Neuronal stem cell (in vitro differentiated cells): ENCODE data around the gene KCNAB2.

ENCODE experiments used
- DNase-seq: peaks from one replicate; pipeline ENCODE4 v3.0.0-alpha.2; 2013; ENCODE audit warnings: low spot score
- H2AFZ ChIP-seq: one replicate; pipeline ENCODE4 v1.6.1; 2013; ENCODE audit warnings: mild to moderate bottlenecking, low read length, inconsistent platforms
- H2AK5ac ChIP-seq: 2 replicates; pipeline ENCODE4 v1.6.1; 2013; ENCODE audit warnings: low read depth, mild to moderate bottlenecking, inconsistent platforms, low read length, moderate library complexity, mixed read lengths
- H2BK120ac ChIP-seq: 2 replicates; pipeline ENCODE4 v1.6.1; 2013; ENCODE audit warnings: low read depth, mild to moderate bottlenecking, inconsistent platforms, low read length, moderate library complexity, mixed read lengths
- H2BK12ac ChIP-seq: one replicate; pipeline ENCODE4 v1.6.1; 2013; ENCODE audit warnings: low read length, inconsistent platforms
- H2BK15ac ChIP-seq: 2 replicates; pipeline ENCODE4 v1.6.1; 2013; ENCODE audit warnings: mild to moderate bottlenecking, low read length, inconsistent platforms, mixed read lengths
- H2BK5ac ChIP-seq: one replicate; pipeline ENCODE4 v1.6.1; 2013; ENCODE audit warnings: inconsistent platforms, mild to moderate bottlenecking, low read length, moderate library complexity
- H3K14ac ChIP-seq: one replicate; pipeline ENCODE4 v1.6.1; 2013; ENCODE audit warnings: low read length, inconsistent platforms
- H3K18ac ChIP-seq: 2 replicates; pipeline ENCODE4 v1.6.1; 2013; ENCODE audit warnings: low read length, inconsistent platforms
- H3K23ac ChIP-seq: 2 replicates; pipeline ENCODE4 v1.6.1; 2013; ENCODE audit warnings: low read depth, mild to moderate bottlenecking, mixed read lengths, low read length, inconsistent platforms; ENCODE audit not compliant: poor library complexity
- H3K27ac ChIP-seq: replicated peaks from 3 replicates; pipeline ENCODE4 v1.5.1; 2013; ENCODE audit warnings: low read length, inconsistent platforms
- H3K27me3 ChIP-seq, 3 experiments: 2 replicates each; pipeline ENCODE4 v1.6.1; 2013; ENCODE audit warnings: low read length in 3 of 3, mild to moderate bottlenecking in 2 of 3, inconsistent platforms in 1 of 3, low read depth in 1 of 3, mixed read lengths in 1 of 3, moderate library complexity in 1 of 3; ENCODE audit not compliant: control insufficient read depth in 3 of 3, insufficient read depth in 3 of 3
- H3K36me3 ChIP-seq, 2 donors: replicated peaks in 1 of 2; 2 replicates each; pipeline ENCODE4 v1.6.1; 2013; ENCODE audit warnings: low read length in 2 of 2; ENCODE audit not compliant: control insufficient read depth in 2 of 2, insufficient read depth in 2 of 2
- H3K4ac ChIP-seq: 2 replicates; pipeline ENCODE4 v1.6.1; 2013; ENCODE audit warnings: inconsistent platforms, mild to moderate bottlenecking, low read length, moderate library complexity
- H3K4me1 ChIP-seq, 2 donors: 1 replicate in 1 of 2; 2 replicates in 1 of 2; pipeline ENCODE4 v1.6.1; 2013; ENCODE audit warnings: low read length in 2 of 2, low read depth in 1 of 2; ENCODE audit not compliant: control insufficient read depth in 2 of 2, insufficient read depth in 1 of 2
- H3K4me2 ChIP-seq: one replicate; pipeline ENCODE4 v1.6.1; 2013; ENCODE audit warnings: mild to moderate bottlenecking, low read length, inconsistent platforms; ENCODE audit not compliant: insufficient read depth, poor library complexity, severe bottlenecking
- H3K4me3 ChIP-seq, 2 donors: 2 replicates each; pipeline ENCODE4 v1.5.1; 2013; ENCODE audit warnings: low read length in 2 of 2, mild to moderate bottlenecking in 2 of 2, inconsistent platforms in 1 of 2, moderate library complexity in 1 of 2
- H3K79me1 ChIP-seq: one replicate; pipeline ENCODE4 v1.6.1; 2013; ENCODE audit warnings: low read depth, mild to moderate bottlenecking, inconsistent platforms, low read length, moderate library complexity
- H3K9ac ChIP-seq: one replicate; pipeline ENCODE4 v1.6.1; 2013; ENCODE audit warnings: mild to moderate bottlenecking, low read depth, low read length, inconsistent platforms; ENCODE audit not compliant: poor library complexity
- H3K9me3 ChIP-seq, 2 donors: replicated peaks in 1 of 2; 2 replicates each; pipeline versions ENCODE3 to v1.6.1; 2013; ENCODE audit warnings: low read length in 2 of 2, mild to moderate bottlenecking in 2 of 2, inconsistent platforms in 1 of 2, low read depth in 1 of 2, mixed read lengths in 1 of 2, moderate library complexity in 1 of 2; ENCODE audit not compliant: control insufficient read depth in 2 of 2, insufficient read depth in 1 of 2
- H4K8ac ChIP-seq: one replicate; pipeline ENCODE4 v1.6.1; 2013; ENCODE audit warnings: low read depth, mild to moderate bottlenecking, inconsistent platforms, low read length, moderate library complexity
- H4K91ac ChIP-seq: one replicate; pipeline ENCODE4 v1.6.1; 2013; ENCODE audit warnings: low read length, low read depth, mild to moderate bottlenecking, inconsistent platforms; ENCODE audit not compliant: poor library complexity
- WGBS, 2 donors: extraction: QIAGEN DNeasy Blood & Tissue Kit; methylation state at CpG; one replicate each; pipeline ENCODE4 v1.1.7; 2013; ENCODE audit warnings: missing lambda C conversion rate in 2 of 2, mixed read lengths in 1 of 2; ENCODE audit not compliant: insufficient read length in 2 of 2, insufficient replicate concordance in 1 of 2; ENCODE audit errors: extremely low coverage in 2 of 2; 5-methylcytosine and 5-hydroxymethylcytosine counted together

Gene KCNAB2

DNA sequence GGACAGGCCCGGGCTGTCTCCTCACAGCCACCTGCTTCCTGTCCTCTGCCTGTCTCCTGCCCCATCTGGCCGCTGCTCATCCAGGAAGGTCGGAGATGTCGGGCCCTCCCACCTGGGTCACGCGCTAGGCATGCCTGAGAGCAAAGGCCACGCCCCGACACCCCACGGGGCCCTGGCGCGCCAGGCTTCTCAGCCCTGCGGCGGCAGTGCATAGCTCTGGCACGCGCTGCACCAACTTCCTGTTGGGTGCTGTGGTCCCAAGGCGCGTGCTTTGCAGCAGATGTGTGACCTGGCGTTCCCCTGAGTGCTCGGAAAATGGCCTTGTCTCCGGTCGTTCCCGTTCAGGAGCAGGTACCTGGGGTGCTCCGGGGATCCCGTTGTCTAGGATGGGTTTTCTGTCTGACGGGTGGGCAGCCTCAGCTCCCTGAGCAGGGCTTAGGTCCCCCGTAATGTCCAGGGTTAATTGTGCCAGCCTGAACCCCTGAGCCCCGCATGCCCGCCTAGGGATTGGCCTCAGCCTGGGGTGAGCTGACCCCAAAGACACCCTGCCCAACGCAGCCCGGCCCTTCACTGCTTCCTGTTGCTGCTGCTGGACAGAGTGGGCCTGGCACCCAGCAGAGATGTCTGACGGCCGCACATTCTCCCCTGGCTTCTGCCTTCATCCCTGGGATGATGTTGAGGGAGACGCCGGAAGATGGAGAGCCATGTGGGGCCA lies 19.4 kb upstream of the KCNAB2 start:
- H3K36me3 ChIP-seq = no peaks in the 10 kb centered on the region
- DNase-seq = no peak
- peak overlapping the region; percentile 82 for H4K8ac ChIP-seq
- no CpG with 5 or more reads among the region's 34 CpGs for WGBS, 2 donors
- peak overlapping the region; percentile 94 for H2AK5ac ChIP-seq
- H3K4me3 ChIP-seq = no peak overlapping the region
- peak overlapping the region; percentile 96 for H2BK12ac ChIP-seq
- H2BK5ac ChIP-seq = no peak overlapping the region
- no peak overlapping the region for H3K4ac ChIP-seq
- H3K9ac ChIP-seq = peak overlapping the region; percentile 60
- H2AFZ ChIP-seq = peak overlapping the region; percentile 23
- peak overlapping the region; percentile 9 for H3K14ac ChIP-seq
- H3K4me2 ChIP-seq = peak overlapping the region; percentile 11
- no peaks in the 10 kb centered on the region for H3K79me1 ChIP-seq
- peak overlapping the region; percentile 85 for H3K18ac ChIP-seq
- H3K4me1 ChIP-seq = peaks cover 7 to 11% of the 10 kb centered on the region in 2 donors
- peaks cover 0 to 24% (median 0%) of the 10 kb centered on the region in 3 experiments for H3K27me3 ChIP-seq
- peak overlapping the region; percentile 84 for H2BK15ac ChIP-seq
- H2BK120ac ChIP-seq = no peak overlapping the region
- peak overlapping the region; percentile 73 for H3K23ac ChIP-seq
- no peak overlapping the region for H3K27ac ChIP-seq
- H4K91ac ChIP-seq = no peak overlapping the region
- H3K9me3 ChIP-seq = no peaks in the 10 kb centered on the region

DNA sequence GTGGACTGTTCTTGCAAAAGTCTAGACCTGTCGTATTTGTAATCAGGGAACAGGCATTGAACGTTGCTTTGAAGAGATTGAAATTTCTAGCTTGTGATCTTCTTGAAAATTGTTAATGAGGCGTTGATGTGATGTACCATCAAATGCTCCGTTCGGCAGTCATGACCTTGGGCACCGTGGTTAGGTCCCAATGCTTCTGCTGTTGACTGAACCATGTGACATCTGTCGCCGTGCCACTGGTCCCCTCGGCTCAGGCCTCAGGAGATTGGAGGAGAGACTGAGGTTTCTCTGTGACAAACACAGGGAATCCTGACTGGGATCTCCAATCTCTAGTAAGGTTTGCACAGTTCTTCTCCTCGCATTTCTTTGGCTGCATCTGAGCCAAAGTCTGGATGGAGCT lies 18.1 kb upstream of the KCNAB2 start:
- DNase-seq = no peak
- Histone ChIP-seq H3K4ac (no peak overlapping the region), H2AFZ (no peak overlapping the region), H3K23ac (no peak overlapping the region), H3K9ac (no peak overlapping the region), H3K27me3 (peaks cover 0 to 24% (median 0%) of the 10 kb centered on the region in 3 experiments), H3K27ac (no peak overlapping the region), H2BK120ac (no peak overlapping the region), H3K4me1 (peaks cover 7 to 11% of the 10 kb centered on the region in 2 donors), H2AK5ac (peak overlapping the region; percentile 90), H4K8ac (no peak overlapping the region), H3K4me2 (no peak overlapping the region), H3K18ac (no peak overlapping the region), H3K36me3 (no peaks in the 10 kb centered on the region), H4K91ac (peak overlapping the region; percentile 53), H3K79me1 (no peaks in the 10 kb centered on the region), H3K14ac (no peak overlapping the region), H3K4me3 (no peak overlapping the region), H2BK12ac (no peak overlapping the region), H3K9me3 (no peaks in the 10 kb centered on the region), H2BK15ac (peak overlapping the region; percentile 95), H2BK5ac (peak overlapping the region; percentile 11)
- WGBS, 2 donors = no CpG with 5 or more reads among the region's 10 CpGs

DNA sequence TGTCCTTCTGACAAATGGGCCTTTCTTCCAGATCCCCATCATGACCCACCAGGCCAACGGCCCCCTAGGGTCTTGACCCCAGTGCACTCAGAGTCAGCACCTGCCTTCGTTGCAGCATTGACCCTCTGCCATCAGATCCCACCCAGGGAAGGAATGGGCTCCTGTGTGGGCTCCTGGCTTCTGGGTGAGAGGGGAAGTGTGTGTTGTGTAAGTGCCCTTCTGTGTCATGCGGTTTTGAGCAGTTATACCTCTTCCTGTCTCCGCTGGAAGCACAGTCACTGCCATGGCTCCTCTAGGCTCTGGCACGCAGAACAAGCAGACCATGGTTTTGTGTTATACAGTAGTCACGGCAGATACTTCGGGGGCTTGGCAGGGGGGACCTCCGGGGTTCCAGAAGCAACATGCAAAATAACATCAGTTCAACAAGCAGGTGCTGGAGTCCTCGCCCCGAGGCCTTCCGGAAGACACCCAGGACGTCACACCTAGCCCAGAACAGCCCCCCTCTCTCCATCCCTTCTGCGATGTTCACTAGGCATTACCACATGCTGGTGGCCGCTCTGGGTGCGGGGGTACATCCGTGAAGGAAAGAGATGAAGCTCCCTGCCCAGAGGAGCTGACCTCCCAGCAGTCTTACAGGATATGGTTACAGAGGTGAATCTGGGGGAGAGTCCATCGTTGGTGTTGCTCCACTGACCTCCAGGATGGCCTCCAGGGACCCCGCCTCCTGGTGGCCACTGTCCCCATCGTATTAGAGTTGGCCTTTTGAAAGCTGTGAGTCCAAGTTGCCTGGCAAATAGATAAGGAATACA lies 17.4 kb upstream of the KCNAB2 start:
- H2BK5ac ChIP-seq = peak overlapping the region; percentile 11
- H2AFZ ChIP-seq = no peak overlapping the region
- H3K36me3 ChIP-seq = no peaks in the 10 kb centered on the region
- no peak overlapping the region for H2BK15ac ChIP-seq
- no peak overlapping the region for H3K23ac ChIP-seq
- H3K14ac ChIP-seq = peak overlapping the region; percentile 87
- H3K27ac ChIP-seq = no peak overlapping the region
- no peak overlapping the region for H4K91ac ChIP-seq
- no peak overlapping the region for H4K8ac ChIP-seq
- no peak overlapping the region for H3K4me3 ChIP-seq
- no peak overlapping the region for H3K18ac ChIP-seq
- H3K4me1 ChIP-seq = peaks cover 7 to 13% of the 10 kb centered on the region in 2 donors
- peaks cover 0 to 27% (median 3%) of the 10 kb centered on the region in 3 experiments for H3K27me3 ChIP-seq
- H2BK12ac ChIP-seq = peak overlapping the region; percentile 36
- H2AK5ac ChIP-seq = peak overlapping the region; percentile 45
- H3K9ac ChIP-seq = no peak overlapping the region
- peaks cover 0 to 2% of the 10 kb centered on the region in 2 donors for H3K9me3 ChIP-seq
- no peak overlapping the region for H3K4me2 ChIP-seq
- no CpG with 5 or more reads among the region's 19 CpGs for WGBS, 2 donors
- H3K4ac ChIP-seq = no peak overlapping the region
- no peak for DNase-seq
- H3K79me1 ChIP-seq = peaks cover 1% of the 10 kb centered on the region
- no peak overlapping the region for H2BK120ac ChIP-seq

DNA sequence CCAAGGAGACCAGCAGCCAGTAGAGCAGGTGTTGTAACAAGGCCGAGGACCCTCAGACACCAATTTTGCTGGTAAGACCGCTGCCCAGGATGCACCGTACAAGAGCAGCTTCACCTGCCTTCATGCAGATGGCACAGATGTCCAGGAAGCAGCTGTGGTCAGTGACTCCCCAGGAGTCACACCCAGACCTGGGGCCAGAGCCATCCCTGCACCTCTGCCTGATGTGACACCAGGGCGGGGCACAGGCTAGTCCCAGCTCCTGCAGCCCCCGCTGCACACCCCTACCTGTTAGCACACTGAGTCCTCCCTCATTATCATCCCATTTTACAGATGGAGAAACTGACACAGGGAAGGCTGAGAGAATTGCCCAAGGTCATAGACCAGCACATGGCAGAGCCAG lies 16.3 kb upstream of the KCNAB2 start:
- Histone ChIP-seq H4K91ac (no peak overlapping the region), H3K4me1 (peaks cover 9 to 17% of the 10 kb centered on the region in 2 donors), H2BK15ac (no peak overlapping the region), H3K4me3 (no peak overlapping the region), H2BK120ac (no peak overlapping the region), H2AK5ac (no peak overlapping the region), H4K8ac (no peak overlapping the region), H3K27ac (no peak overlapping the region), H3K14ac (no peak overlapping the region), H3K79me1 (peaks cover 1% of the 10 kb centered on the region), H3K18ac (no peak overlapping the region), H3K23ac (no peak overlapping the region), H2BK5ac (no peak overlapping the region), H3K27me3 (peaks cover 0 to 28% (median 4%) of the 10 kb centered on the region in 3 experiments), H2BK12ac (no peak overlapping the region), H3K36me3 (no peaks in the 10 kb centered on the region), H2AFZ (no peak overlapping the region), H3K4me2 (no peak overlapping the region), H3K9ac (no peak overlapping the region), H3K4ac (no peak overlapping the region), H3K9me3 (peaks cover 0 to 3% of the 10 kb centered on the region in 2 donors)
- no peak for DNase-seq
- WGBS, 2 donors = no CpG with 5 or more reads among the region's 5 CpGs
